ENCODE results near the gene RWDD4. TPM values are rescaled to one million over a fixed set of nuclear protein-coding genes. Genes with fewer than 3 reads are reported as not detected.

The RWDD4 gene
- total and polyA plus RNA-seq, 2 of the 4 experiments (the other 2 are of a cell fraction): 8.5 to 8.8 TPM

DNA sequence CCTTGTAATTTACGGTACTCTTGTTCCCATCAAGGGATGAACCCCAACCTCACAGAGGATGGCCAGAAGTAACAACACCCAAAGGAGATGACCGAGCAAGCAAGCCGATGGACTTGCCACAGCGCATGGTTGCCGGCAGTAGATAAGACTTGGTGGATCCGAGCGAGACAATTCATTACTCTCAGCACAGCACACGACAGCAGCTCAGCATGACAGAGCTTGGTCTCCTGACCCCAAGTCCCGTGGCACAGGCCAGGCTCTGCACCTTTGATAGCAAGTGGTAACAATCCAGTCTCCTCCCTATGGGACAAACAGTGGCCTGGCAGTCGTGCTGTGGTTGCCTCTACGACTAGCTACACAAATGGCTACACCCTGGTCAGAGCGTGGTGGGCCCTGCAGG, 26.3 kb downstream of the RWDD4 start:
- DNase-seq: no peak
- no peak for ATAC-seq (ENCODE audit: low read depth)
- H2BK5ac ChIP-seq (ENCODE audit: low read depth, low read length, poor library complexity, severe bottlenecking): no peak overlapping the region
- peak overlapping the region; percentile 52 for H2BK120ac ChIP-seq (ENCODE audit: low read depth, low read length)
- peak overlapping the region; percentile 31 for H2AK9ac ChIP-seq (replicated peaks; ENCODE audit: low read depth, low read length, poor library complexity)
- peak overlapping the region; percentile 63; the same call in 1 of the 3 replicates for H2BK15ac ChIP-seq (ENCODE audit: low read depth, low read length)
- peak overlapping the region; percentile 69 for H2AFZ ChIP-seq (replicated peaks; ENCODE audit: low read length, poor library complexity)
- H3K4me1 ChIP-seq (ENCODE audit: control insufficient read depth, insufficient read depth, low read length): peaks cover 14% of the 10 kb centered on the region
- peak overlapping the region; percentile 16; the same call in 1 of the 2 replicates for H4K5ac ChIP-seq (ENCODE audit: low read depth, low read length)
- H3K9ac ChIP-seq (ENCODE audit: low read depth, low read length): no peak overlapping the region
- dilution Hi-C loops (cut with HindIII; ENCODE audit: low sequenced_read_pairs, unreplicated experiment): no loop called here
- H3K4ac ChIP-seq (ENCODE audit: low read depth, low read length): peak overlapping the region; percentile 48
- H3K18ac ChIP-seq (ENCODE audit: low read depth, low read length): no peak overlapping the region
- no peaks in the 10 kb centered on the region; the same call in 1 of the 2 replicates for H3K9me1 ChIP-seq (ENCODE audit: insufficient read depth, low read length)
- H3K14ac ChIP-seq (replicated peaks; ENCODE audit: low read depth, low read length): no peak overlapping the region
- H3K9me3 ChIP-seq (ENCODE audit: control insufficient read depth, insufficient read depth, low read length): no peaks in the 10 kb centered on the region
- no peak overlapping the region for H3K23ac ChIP-seq (ENCODE audit: low read depth, low read length)
- peak overlapping the region; percentile 27; the same call in 1 of the 2 replicates for H2AK5ac ChIP-seq (ENCODE audit: low read depth, low read length)
- no peak overlapping the region for H4K8ac ChIP-seq (ENCODE audit: low read depth in 2 of 2, low read length in 2 of 2)
- no peak overlapping the region for H3K56ac ChIP-seq (ENCODE audit: extremely low read depth, insufficient read depth, low read length)
- peak overlapping the region; percentile 63 for H4K91ac ChIP-seq (ENCODE audit: insufficient read depth, low read depth, low read length)
- ChIA-PET CTCF (no interaction called here), POLR2A (ENCODE audit: unreplicated experiment) (no interaction called here)
- H4K20me1 ChIP-seq (ENCODE audit: insufficient read depth, low read length): no peaks in the 10 kb centered on the region
- no peak overlapping the region for H3K4me3 ChIP-seq (ENCODE audit: insufficient read depth, low read depth, low read length)
- intact Hi-C loops (cut with micrococcal nuclease): no loop called here
- BruUV-seq (replicated peaks): no TSS peak
- H2BK20ac ChIP-seq (ENCODE audit: low read depth, low read length): no peak overlapping the region
- in situ Hi-C loops (cut with MboI; ENCODE audit: low sequenced_read_pairs): no loop called here
- TF ChIP-seq POLR2A (IDR thresholded peaks at IDR 0.05; ENCODE audit: low read depth, low read length): no peak
- TF ChIP-seq BHLHE40 (IDR thresholded peaks at IDR 0.05; ENCODE audit: low read depth, low read length): no peak
- TF ChIP-seq, protein P1, sequence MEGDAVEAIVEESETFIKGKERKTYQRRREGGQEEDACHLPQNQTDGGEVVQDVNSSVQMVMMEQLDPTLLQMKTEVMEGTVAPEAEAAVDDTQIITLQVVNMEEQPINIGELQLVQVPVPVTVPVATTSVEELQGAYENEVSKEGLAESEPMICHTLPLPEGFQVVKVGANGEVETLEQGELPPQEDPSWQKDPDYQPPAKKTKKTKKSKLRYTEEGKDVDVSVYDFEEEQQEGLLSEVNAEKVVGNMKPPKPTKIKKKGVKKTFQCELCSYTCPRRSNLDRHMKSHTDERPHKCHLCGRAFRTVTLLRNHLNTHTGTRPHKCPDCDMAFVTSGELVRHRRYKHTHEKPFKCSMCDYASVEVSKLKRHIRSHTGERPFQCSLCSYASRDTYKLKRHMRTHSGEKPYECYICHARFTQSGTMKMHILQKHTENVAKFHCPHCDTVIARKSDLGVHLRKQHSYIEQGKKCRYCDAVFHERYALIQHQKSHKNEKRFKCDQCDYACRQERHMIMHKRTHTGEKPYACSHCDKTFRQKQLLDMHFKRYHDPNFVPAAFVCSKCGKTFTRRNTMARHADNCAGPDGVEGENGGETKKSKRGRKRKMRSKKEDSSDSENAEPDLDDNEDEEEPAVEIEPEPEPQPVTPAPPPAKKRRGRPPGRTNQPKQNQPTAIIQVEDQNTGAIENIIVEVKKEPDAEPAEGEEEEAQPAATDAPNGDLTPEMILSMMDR (conservative IDR thresholded peaks at IDR 0.05; ENCODE audit: low read depth, low read length): no peak
- TF ChIP-seq, protein P2, sequence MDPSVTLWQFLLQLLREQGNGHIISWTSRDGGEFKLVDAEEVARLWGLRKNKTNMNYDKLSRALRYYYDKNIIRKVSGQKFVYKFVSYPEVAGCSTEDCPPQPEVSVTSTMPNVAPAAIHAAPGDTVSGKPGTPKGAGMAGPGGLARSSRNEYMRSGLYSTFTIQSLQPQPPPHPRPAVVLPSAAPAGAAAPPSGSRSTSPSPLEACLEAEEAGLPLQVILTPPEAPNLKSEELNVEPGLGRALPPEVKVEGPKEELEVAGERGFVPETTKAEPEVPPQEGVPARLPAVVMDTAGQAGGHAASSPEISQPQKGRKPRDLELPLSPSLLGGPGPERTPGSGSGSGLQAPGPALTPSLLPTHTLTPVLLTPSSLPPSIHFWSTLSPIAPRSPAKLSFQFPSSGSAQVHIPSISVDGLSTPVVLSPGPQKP (IDR thresholded peaks at IDR 0.05; ENCODE audit: borderline replicate concordance, low read depth, low read length): no peak
- TF ChIP-seq MAZ (IDR thresholded peaks at IDR 0.05; ENCODE audit: borderline replicate concordance, low read depth, low read length): no peak
- no peak for TF ChIP-seq CHD1 (IDR thresholded peaks at IDR 0.05; ENCODE audit: low read depth, low read length)
- TF ChIP-seq, protein P3, sequence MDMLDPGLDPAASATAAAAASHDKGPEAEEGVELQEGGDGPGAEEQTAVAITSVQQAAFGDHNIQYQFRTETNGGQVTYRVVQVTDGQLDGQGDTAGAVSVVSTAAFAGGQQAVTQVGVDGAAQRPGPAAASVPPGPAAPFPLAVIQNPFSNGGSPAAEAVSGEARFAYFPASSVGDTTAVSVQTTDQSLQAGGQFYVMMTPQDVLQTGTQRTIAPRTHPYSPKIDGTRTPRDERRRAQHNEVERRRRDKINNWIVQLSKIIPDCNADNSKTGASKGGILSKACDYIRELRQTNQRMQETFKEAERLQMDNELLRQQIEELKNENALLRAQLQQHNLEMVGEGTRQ (IDR thresholded peaks at IDR 0.05; ENCODE audit: low read depth, low read length): no peak
- no peak for TF ChIP-seq NFE2L2 (IDR thresholded peaks at IDR 0.05; ENCODE audit: low read depth, low read length)
- TF ChIP-seq SMC3 (IDR thresholded peaks at IDR 0.05; ENCODE audit: low read depth, low read length): no peak
- WGBS, 2 experiments (ENCODE audit: extremely low coverage in 2 of 2, insufficient read length in 1 of 2): 82% methylated on average over 2 of the region's 12 CpGs; no CpG with 5 or more reads in 1 of the 2 experiments
- no peak overlapping the region for H3K4me2 ChIP-seq (ENCODE audit: low read depth, low read length)
- H3K36me3 ChIP-seq (ENCODE audit: control insufficient read depth, insufficient read depth, low read length): no peaks in the 10 kb centered on the region
- no peak overlapping the region for H3K27ac ChIP-seq (ENCODE audit: insufficient read depth, low read length)
- no peaks in the 10 kb centered on the region for H3K27me3 ChIP-seq (ENCODE audit: control insufficient read depth, insufficient read depth, low read length)
- H3K79me1 ChIP-seq (ENCODE audit: low read depth in 1 of 2, low read length in 2 of 2): no peaks in the 10 kb centered on the region
